Measurements from ENCODE around the gene CLCA4.

DNA sequence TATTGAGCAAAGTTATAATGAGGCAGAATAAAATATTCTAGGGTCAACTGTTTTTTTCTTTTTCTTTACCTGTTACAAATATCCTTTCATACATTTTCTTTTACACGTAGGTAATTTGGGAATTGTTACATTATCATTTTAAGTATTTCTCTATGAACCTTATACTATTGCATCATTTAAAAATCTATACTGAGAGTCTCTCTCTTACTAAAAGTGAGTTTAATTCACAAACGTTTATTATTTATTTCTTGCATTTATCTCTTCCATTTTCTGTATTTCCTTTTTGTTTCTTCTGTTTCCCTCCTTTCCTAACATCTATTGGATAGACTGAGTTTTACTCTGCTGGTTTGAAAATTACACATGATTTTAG, 25.4 kb upstream of the CLCA4 start:
- TF ChIP-seq EP300 (IDR thresholded peaks at IDR 0.05; ENCODE audit: low read length), result no peak
- TF ChIP-seq, protein P1, sequence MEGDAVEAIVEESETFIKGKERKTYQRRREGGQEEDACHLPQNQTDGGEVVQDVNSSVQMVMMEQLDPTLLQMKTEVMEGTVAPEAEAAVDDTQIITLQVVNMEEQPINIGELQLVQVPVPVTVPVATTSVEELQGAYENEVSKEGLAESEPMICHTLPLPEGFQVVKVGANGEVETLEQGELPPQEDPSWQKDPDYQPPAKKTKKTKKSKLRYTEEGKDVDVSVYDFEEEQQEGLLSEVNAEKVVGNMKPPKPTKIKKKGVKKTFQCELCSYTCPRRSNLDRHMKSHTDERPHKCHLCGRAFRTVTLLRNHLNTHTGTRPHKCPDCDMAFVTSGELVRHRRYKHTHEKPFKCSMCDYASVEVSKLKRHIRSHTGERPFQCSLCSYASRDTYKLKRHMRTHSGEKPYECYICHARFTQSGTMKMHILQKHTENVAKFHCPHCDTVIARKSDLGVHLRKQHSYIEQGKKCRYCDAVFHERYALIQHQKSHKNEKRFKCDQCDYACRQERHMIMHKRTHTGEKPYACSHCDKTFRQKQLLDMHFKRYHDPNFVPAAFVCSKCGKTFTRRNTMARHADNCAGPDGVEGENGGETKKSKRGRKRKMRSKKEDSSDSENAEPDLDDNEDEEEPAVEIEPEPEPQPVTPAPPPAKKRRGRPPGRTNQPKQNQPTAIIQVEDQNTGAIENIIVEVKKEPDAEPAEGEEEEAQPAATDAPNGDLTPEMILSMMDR (IDR thresholded peaks at IDR 0.05 in 2 of 3, conservative IDR thresholded peaks at IDR 0.05 in 1 of 3; ENCODE audit: insufficient read depth in 2 of 3, low read depth in 1 of 3, low read length in 3 of 3), result no peak
- no peak for TF ChIP-seq GATA2 (CRISPR knock-in tag; IDR thresholded peaks at IDR 0.05)
- no peak for TF ChIP-seq GATAD2B (IDR thresholded peaks at IDR 0.05; ENCODE audit: borderline replicate concordance)
- TF ChIP-seq SP1 (CRISPR knock-in tag; IDR thresholded peaks at IDR 0.05), result no peak
- no peak for TF ChIP-seq ZNF143 (CRISPR knock-in tag; IDR thresholded peaks at IDR 0.05)
- TF ChIP-seq, protein P2, sequence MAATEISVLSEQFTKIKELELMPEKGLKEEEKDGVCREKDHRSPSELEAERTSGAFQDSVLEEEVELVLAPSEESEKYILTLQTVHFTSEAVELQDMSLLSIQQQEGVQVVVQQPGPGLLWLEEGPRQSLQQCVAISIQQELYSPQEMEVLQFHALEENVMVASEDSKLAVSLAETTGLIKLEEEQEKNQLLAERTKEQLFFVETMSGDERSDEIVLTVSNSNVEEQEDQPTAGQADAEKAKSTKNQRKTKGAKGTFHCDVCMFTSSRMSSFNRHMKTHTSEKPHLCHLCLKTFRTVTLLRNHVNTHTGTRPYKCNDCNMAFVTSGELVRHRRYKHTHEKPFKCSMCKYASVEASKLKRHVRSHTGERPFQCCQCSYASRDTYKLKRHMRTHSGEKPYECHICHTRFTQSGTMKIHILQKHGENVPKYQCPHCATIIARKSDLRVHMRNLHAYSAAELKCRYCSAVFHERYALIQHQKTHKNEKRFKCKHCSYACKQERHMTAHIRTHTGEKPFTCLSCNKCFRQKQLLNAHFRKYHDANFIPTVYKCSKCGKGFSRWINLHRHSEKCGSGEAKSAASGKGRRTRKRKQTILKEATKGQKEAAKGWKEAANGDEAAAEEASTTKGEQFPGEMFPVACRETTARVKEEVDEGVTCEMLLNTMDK (IDR thresholded peaks at IDR 0.05; ENCODE audit: borderline replicate concordance, insufficient read depth, low read depth, low read length, poor library complexity, severe bottlenecking), result no peak
- no peak for TF ChIP-seq FOXM1 (IDR thresholded peaks at IDR 0.05; ENCODE audit: low read depth)
- TF ChIP-seq FOXM1 (CRISPR knock-in tag; IDR thresholded peaks at IDR 0.05; ENCODE audit: low read depth), result no peak
- TF ChIP-seq ZNF316 (IDR thresholded peaks at IDR 0.05), result no peak
- no peak for TF ChIP-seq KLF16 (IDR thresholded peaks at IDR 0.05)
- TF ChIP-seq LCOR (CRISPR knock-in tag; IDR thresholded peaks at IDR 0.05), result no peak
- TF ChIP-seq ZNF324 (CRISPR knock-in tag; IDR thresholded peaks at IDR 0.05), result no peak
- TF ChIP-seq SMARCC2 (IDR thresholded peaks at IDR 0.05; ENCODE audit: low read depth), result no peak
- TF ChIP-seq, protein P3, sequence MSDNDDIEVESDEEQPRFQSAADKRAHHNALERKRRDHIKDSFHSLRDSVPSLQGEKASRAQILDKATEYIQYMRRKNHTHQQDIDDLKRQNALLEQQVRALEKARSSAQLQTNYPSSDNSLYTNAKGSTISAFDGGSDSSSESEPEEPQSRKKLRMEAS (CRISPR knock-in tag; IDR thresholded peaks at IDR 0.05), result no peak

Measured in K562 (cell line).